MM.1S (cell line): ENCODE data around the gene FOXI3.

Experiments
- DNase-seq: peaks from one replicate; pipeline ENCODE4 v3.0.0-alpha.2; 2015
- H2AFZ ChIP-seq: fragments of 300-600 bp; sonication (generic); 2 replicates; pipeline ENCODE4 v1.6.0; 2016; ENCODE audit warnings: antibody characterized with exemption, low read length
- H3F3A ChIP-seq: fragments of 300-600 bp; sonication (generic); 2 replicates; pipeline ENCODE4 v1.6.1; 2016; ENCODE audit warnings: mild to moderate bottlenecking, antibody characterized with exemption, low read length, moderate library complexity, mixed read lengths; ENCODE audit not compliant: insufficient read depth
- H3K27ac ChIP-seq: fragments of 300-600 bp; sonication (generic); 2 replicates; pipeline ENCODE4 v1.5.1; 2016; ENCODE audit warnings: mild to moderate bottlenecking, low read length
- H3K27me3 ChIP-seq: fragments of 300-600 bp; sonication (generic); replicated peaks from 2 replicates; pipeline ENCODE4 v1.6.0; 2016; ENCODE audit warnings: low read length; ENCODE audit not compliant: insufficient read depth
- H3K36me3 ChIP-seq: fragments of 300-600 bp; sonication (generic); replicated peaks from 2 replicates; pipeline ENCODE4 v1.6.1; 2016; ENCODE audit warnings: mild to moderate bottlenecking, low read length, mixed read lengths; ENCODE audit not compliant: insufficient read depth
- H3K4me1 ChIP-seq: fragments of 300-600 bp; sonication (generic); 2 replicates; pipeline ENCODE4 v1.6.1; 2016; ENCODE audit warnings: low read length, mixed read lengths
- H3K4me2 ChIP-seq: fragments of 300-600 bp; sonication (generic); 2 replicates; pipeline ENCODE4 v1.6.0; 2016; ENCODE audit warnings: low read depth, low read length
- H3K4me3 ChIP-seq: fragments of 300-600 bp; sonication (generic); 2 replicates; pipeline ENCODE4 v1.5.1; 2016; ENCODE audit warnings: low read length, mixed read lengths
- H3K79me2 ChIP-seq: fragments of 300-600 bp; sonication (generic); 2 replicates; pipeline ENCODE4 v1.6.1; 2016; ENCODE audit warnings: mixed run types, low read length, mixed read lengths
- H3K9ac ChIP-seq: fragments of 300-600 bp; sonication (generic); 2 replicates; pipeline ENCODE4 v1.6.1; 2016; ENCODE audit warnings: low read length, mixed read lengths
- H3K9me2 ChIP-seq: fragments of 300-600 bp; sonication (generic); replicated peaks from 2 replicates; pipeline ENCODE4 v1.6.1; 2016; ENCODE audit warnings: mild to moderate bottlenecking, low read length, mixed read lengths; ENCODE audit not compliant: insufficient read depth
- H3K9me3 ChIP-seq: fragments of 300-600 bp; sonication (generic); replicated peaks from 2 replicates; pipeline ENCODE4 v1.6.1; 2016; ENCODE audit warnings: mild to moderate bottlenecking, low read length, mixed read lengths; ENCODE audit not compliant: insufficient read depth
- H4K20me1 ChIP-seq: fragments of 300-600 bp; sonication (generic); 2 replicates; pipeline ENCODE4 v1.6.1; 2016; ENCODE audit warnings: mild to moderate bottlenecking, low read length, moderate library complexity, mixed read lengths; ENCODE audit not compliant: insufficient read depth
- EZH2 ChIP-seq: fragments of 300-600 bp; sonication (generic); optimal IDR thresholded peaks from 2 replicates; pipeline ENCODE3; 2017; ENCODE audit warnings: low read depth, mild to moderate bottlenecking, antibody characterized with exemption, low read length, mixed read lengths
- EZH2phosphoT487 ChIP-seq: fragments of 300-600 bp; sonication (generic); IDR thresholded peaks from 2 replicates; pipeline ENCODE4 v1.6.1; 2018; ENCODE audit warnings: antibody characterized with exemption, low read length
- TF ChIP-seq, protein P1 (sequence below): fragments of 300-600 bp; sonication (generic); IDR thresholded peaks from 2 replicates; pipeline ENCODE4 v1.5.1; 2016; ENCODE audit warnings: antibody characterized with exemption, low read length, mixed read lengths

FOXI3 gene

GRCh38 chr2:88493481-88493880 is 41.0 kb upstream of the FOXI3 start:
- no peak overlapping the region for H3K9ac ChIP-seq
- no peak overlapping the region for H3K4me3 ChIP-seq
- no peaks in the 10 kb centered on the region for H3K4me1 ChIP-seq
- no peak overlapping the region for H3K27ac ChIP-seq
- no peak overlapping the region for H3K4me2 ChIP-seq
- no peak for DNase-seq
- no peaks in the 10 kb centered on the region for H3K27me3 ChIP-seq
- H3K36me3 ChIP-seq: no peaks in the 10 kb centered on the region
- H2AFZ ChIP-seq: no peak overlapping the region
- H4K20me1 ChIP-seq: no peaks in the 10 kb centered on the region
- TF ChIP-seq EZH2 (no peak), EZH2phosphoT487 (no peak)
- TF ChIP-seq, protein P1, sequence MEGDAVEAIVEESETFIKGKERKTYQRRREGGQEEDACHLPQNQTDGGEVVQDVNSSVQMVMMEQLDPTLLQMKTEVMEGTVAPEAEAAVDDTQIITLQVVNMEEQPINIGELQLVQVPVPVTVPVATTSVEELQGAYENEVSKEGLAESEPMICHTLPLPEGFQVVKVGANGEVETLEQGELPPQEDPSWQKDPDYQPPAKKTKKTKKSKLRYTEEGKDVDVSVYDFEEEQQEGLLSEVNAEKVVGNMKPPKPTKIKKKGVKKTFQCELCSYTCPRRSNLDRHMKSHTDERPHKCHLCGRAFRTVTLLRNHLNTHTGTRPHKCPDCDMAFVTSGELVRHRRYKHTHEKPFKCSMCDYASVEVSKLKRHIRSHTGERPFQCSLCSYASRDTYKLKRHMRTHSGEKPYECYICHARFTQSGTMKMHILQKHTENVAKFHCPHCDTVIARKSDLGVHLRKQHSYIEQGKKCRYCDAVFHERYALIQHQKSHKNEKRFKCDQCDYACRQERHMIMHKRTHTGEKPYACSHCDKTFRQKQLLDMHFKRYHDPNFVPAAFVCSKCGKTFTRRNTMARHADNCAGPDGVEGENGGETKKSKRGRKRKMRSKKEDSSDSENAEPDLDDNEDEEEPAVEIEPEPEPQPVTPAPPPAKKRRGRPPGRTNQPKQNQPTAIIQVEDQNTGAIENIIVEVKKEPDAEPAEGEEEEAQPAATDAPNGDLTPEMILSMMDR: no peak
- H3K9me2 ChIP-seq: no peaks in the 10 kb centered on the region
- H3K9me3 ChIP-seq: no peaks in the 10 kb centered on the region
- H3K79me2 ChIP-seq: no peaks in the 10 kb centered on the region
- no peaks in the 10 kb centered on the region for H3F3A ChIP-seq

GRCh38 chr2:88492002-88492401 is 39.5 kb upstream of the FOXI3 start:
- TF ChIP-seq EZH2 (no peak), EZH2phosphoT487 (no peak)
- TF ChIP-seq, protein P1: no peak
- H3K27me3 ChIP-seq: no peaks in the 10 kb centered on the region

DNA sequence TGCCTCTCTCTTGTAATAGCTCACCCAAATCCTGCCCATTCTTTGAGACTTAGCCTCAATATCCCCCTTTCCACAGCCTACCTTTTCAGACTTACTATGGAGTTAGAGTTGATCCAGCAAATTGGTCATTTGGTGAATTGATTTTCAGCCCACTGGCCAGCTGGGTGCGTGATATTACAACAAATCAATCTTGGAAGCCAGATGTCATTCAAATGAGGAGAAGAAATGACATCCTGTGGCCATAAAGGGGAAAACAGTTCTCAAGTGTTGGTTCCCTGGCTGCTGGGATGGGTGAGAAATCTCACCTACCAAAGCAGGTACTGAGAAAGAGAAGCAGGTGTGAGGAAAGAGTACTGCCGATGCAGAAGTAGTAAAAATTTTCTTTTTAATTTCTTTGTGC is 36.7 kb upstream of the FOXI3 start:
- DNase-seq: no peak

More at GRCh38 chr2:88492002-88492401, 39.5 kb upstream of the FOXI3 start:
- no peak overlapping the region for H3K4me2 ChIP-seq
- H3K9me3 ChIP-seq: no peaks in the 10 kb centered on the region
- no peaks in the 10 kb centered on the region for H3K36me3 ChIP-seq
- H3K9me2 ChIP-seq: no peaks in the 10 kb centered on the region
- H3K4me3 ChIP-seq: no peak overlapping the region
- no peak for DNase-seq
- H3K9ac ChIP-seq: no peak overlapping the region
- H3K79me2 ChIP-seq: no peaks in the 10 kb centered on the region
- no peak overlapping the region for H2AFZ ChIP-seq
- no peaks in the 10 kb centered on the region for H3F3A ChIP-seq
- no peaks in the 10 kb centered on the region for H3K4me1 ChIP-seq
- H3K27ac ChIP-seq: no peak overlapping the region
- no peaks in the 10 kb centered on the region for H4K20me1 ChIP-seq

More for the DNA sequence above, 36.7 kb upstream of the FOXI3 start:
- Histone ChIP-seq H3K9ac (no peak overlapping the region), H3K27me3 (no peaks in the 10 kb centered on the region), H3K9me3 (no peaks in the 10 kb centered on the region), H3K9me2 (no peaks in the 10 kb centered on the region), H4K20me1 (no peaks in the 10 kb centered on the region), H3K4me2 (no peak overlapping the region), H3K36me3 (no peaks in the 10 kb centered on the region), H3K27ac (no peak overlapping the region), H3K4me1 (no peaks in the 10 kb centered on the region), H3K4me3 (no peak overlapping the region), H3F3A (no peaks in the 10 kb centered on the region), H2AFZ (no peak overlapping the region), H3K79me2 (no peaks in the 10 kb centered on the region)
- TF ChIP-seq, protein P1: no peak
- no peak for TF ChIP-seq EZH2
- TF ChIP-seq EZH2phosphoT487: no peak
